Tongue (tissue), 1 donor: ENCODE data around the gene BAG3. TPM values are rescaled to one million over a fixed set of nuclear protein-coding genes. Genes with fewer than 3 reads are reported as not detected.

Experiments
- total RNA-seq: library from RNA; depleted of rRNA; stranded (reverse); fragments of >200 nt; gene quantifications from one replicate; pipeline ENCODE4 v1.2.3, GENCODE V29; 2014

The BAG3 gene
- total RNA-seq, 1 donor from 2014 or later = 27.5 TPM

Other genes with a start within 250 kb of the BAG3 start
- gene RGS10, start 108.7 kb upstream of the BAG3 start, total RNA-seq = 30.3 TPM
- gene TIAL1, start 54.4 kb upstream of the BAG3 start, total RNA-seq = 101 TPM
- gene INPP5F, start 74.7 kb downstream of the BAG3 start, total RNA-seq = 24.6 TPM
- 41.5 TPM for gene MCMBP, start 221.5 kb downstream of the BAG3 start, total RNA-seq
- gene SEC23IP, start 241.3 kb downstream of the BAG3 start, total RNA-seq = 25.3 TPM